Activated CD4-positive, CD25-positive, alpha-beta regulatory T cell (primary cell): ENCODE data around the gene TFDP1.
"Not testable (repeated sequence)": the region's sequence is repeated elsewhere in the genome, so short reads cannot be mapped to it uniquely, and the experiment has no call there.

Source experiments
- DNase-seq, 4 experiments: peaks; one replicate each; lab custom pipeline; 2025; lab: John Stamatoyannopoulos, UW

The TFDP1 gene

DNA sequence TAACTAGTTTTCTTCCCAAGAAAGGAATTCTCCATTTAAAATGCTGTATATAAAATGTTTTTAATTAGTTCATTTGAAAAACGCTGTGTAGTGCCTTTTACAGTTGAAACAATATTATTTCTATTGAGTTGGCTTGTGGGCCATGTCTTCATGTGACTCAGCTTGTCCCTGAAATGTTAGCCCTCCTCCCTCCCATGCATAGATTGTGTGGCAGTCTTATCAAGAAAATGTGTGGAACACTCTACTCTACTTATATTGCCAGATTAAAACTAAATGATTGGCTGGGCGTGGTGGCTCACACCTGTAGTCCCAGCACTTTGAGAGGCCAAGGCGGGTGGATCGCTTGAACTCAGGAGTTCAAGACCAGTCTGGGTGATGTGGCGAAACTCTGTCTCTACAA is 33.4 kb downstream of the TFDP1 start:
- DNase-seq, result no peak

DNA sequence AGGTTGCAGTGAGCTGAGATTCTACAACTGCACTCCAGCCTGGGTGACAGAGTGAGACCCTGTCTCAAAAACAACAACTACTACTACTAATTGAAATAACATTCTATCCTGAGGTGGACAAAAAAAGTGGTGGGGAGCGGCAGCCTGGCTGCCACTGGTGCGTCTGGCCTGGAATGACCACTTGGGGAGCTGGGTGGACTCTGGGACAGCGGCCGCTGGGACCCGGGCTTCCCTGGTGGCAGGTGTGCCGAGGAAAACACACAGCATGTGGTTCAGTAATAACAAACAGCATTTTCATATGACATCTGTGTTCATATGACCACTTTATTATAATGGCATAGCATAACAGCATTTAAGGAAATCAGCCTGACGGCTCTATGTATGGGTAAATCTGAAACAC is 33.9 kb downstream of the TFDP1 start:
- DNase-seq, result no peak

DNA sequence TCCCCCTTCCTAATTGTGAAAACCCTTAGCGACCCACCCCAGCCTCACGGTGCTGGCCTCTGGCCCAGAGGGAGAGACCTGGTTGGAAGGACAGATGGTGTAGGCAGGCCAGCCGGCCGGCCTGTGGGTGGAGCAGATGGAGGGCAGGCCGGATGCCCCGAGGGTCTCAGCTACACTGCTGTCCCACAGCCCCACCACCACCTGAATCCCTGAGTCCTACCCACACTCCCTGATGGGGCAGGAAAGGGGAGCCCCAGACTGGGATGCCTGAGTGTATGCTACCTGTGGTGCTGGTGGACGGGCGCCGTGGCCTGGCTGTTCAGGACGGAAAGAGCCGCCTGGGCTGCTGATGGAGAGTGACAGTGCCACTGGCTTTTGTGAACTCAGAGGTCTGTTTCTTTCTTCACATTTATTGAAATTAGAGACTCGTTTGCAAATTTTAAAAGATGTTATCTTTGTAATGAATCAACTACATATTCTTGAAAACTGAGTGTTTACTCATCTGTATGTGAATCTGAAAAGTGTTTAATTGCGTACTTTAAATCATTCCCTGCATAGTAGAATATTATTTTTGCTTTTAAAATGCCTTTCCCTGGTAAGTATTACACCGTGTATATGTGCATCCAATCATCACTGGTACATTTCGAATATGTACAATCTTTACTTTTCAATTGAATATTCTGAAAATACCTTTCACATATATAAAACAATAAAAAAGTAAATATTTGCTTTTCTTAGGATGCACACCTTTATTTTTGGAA is 35.7 kb downstream of the TFDP1 start:
- no peak for DNase-seq

DNA sequence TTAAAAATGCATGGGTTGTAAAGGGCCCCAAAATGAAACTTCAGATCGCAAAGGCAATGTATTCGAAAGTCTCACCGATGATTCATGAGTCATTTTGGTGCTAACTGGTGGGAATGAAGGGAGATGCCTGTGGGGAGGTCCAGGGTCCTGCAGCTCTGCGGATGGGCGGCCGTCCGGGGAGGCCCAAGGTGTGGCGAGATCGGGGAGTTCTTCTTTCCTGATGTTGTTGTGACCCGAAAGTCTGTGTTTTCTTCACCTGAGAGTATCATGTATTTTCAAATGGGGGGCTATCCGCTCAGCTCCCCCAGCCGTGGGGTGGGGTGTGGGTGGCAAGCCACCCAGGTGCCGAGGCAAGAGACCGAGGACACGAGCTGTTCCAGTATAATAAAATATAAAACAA is 36.5 kb downstream of the TFDP1 start:
- DNase-seq, result no peak

DNA sequence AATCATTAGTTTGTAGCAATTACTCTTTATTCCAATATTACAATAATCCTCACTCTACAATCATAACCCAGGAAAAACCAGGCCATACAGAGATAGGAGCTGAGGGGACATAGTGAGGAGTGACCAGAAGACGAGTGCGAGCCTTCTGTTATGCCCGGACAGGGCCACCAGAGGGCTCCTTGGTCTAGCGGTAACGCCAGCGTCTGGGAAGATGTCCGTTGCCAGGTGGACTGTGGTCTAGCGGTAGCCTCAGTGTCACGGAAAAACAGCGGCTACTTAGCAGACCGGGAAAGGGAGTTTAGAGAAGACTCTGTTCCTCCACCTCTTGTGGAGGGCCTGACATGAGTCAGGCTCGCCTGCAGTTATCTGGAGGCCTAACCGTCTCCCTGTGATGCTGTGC is 36.9 kb downstream of the TFDP1 start:
- DNase-seq, result not testable (repeated sequence)

DNA sequence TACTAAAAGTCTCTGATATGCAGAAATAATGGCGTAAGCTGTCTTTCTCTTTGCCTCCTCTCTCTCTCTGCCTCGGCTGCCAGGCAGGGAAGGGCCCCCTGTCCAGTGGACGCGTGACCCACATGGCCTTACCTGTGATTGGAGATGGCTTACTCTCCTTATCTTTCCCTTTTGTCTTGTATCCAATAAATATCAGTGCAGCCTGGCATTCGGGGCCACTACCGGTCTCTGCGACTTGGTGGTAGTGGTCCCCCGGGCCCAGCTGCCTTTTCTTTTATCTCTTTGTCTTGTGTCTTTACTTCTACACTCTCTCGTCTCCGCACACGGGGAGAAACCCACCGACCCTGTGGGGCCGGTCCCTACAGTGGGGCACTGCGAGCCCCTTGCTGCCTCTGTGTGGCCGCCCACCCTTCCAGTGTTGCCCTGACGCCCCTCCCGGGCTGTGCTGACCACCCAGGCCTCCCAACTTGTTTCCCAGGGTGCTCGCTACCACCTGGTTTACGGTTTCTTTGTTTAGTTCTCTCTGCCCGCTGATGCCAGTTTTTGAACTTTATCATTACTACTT is 37.5 kb downstream of the TFDP1 start:
- not testable (repeated sequence) for DNase-seq

DNA sequence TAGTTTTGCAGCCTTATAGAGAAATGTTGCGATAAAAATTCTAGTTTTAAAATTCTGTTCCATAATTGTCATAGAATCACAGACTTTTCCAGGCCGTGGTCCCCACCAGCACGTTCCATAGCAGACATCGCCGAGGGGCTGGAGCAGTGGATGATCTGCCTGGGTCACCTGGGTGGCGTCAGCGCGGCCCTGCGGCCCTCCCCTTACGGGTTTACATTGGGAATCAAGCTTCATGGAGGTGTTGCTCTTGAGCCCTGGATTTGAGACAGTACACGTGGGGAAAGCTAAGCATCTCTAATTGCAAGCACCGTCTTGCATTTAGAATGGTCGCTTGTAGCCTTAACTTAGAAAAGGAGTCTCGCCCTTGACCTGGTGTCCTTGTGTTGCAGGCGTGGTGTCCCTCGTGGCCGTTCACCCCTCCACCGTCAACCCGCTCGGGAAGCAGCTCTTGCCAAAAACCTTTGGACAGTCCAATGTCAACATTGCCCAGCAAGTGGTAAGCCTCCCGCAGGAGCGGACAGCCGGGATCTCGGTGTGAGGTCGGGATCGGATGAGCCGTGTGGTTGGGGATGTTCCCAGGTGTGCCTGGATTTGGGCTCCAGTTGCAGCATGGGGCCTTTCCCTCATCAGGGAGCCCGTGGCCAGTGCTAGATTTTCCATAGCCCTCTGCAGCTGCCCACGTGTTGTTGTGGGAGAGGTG is 38.4 kb downstream of the TFDP1 start:
- DNase-seq, result no peak

DNA sequence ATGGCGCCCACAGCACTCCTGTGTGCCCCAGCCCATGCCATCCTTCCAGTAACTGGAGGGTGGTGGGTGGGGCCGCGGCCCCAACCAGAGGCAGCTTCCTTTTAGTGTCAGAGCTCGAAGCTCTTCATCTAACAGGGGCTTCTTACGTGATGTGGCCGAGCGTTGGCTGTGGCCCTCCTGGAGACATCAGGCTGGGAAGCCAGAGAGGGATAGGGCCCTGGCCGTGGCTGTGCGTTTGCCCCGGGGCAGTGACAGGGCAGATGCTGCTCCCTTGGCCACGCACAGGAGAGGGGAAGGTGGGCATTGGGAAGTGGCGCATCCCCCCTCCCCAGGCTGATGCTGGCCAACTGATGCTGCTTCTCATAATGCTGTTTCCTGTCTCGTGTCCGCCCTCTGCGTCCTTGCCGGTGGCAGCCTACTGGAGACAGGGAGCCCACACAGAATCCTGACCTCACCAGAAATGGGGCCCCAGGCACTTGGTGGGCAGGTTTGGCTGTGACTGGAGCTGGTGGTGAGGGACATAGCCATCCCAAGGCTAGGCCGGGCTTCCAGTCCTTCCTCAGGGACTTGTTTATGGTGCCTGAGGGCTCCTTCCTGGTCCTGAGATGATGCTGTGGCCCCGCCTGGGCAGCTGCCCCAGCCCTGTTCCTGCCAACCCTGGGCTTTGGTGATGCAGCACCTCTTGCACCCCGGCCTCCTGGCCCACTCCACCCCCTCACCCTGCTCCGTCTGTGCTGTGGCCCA is 39.1 kb downstream of the TFDP1 start:
- no peak for DNase-seq

DNA sequence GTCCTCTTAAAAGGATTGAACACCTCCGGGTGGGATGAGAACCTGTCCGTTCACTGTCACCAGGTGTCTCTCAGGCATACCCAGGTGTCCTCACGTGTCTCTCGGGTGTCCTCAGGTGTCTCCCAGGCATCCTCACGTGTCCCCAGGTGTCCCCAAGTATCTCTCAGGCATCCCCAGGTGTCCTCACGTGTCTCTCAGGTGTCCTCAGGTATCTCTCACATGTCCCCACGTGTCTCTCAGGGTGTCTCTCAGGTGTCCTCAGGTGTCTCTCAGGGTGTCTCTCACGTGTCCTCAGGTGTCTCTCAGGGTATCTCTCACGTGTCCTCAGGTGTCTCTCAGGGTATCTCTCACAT is 39.7 kb downstream of the TFDP1 start:
- no peak for DNase-seq

DNA sequence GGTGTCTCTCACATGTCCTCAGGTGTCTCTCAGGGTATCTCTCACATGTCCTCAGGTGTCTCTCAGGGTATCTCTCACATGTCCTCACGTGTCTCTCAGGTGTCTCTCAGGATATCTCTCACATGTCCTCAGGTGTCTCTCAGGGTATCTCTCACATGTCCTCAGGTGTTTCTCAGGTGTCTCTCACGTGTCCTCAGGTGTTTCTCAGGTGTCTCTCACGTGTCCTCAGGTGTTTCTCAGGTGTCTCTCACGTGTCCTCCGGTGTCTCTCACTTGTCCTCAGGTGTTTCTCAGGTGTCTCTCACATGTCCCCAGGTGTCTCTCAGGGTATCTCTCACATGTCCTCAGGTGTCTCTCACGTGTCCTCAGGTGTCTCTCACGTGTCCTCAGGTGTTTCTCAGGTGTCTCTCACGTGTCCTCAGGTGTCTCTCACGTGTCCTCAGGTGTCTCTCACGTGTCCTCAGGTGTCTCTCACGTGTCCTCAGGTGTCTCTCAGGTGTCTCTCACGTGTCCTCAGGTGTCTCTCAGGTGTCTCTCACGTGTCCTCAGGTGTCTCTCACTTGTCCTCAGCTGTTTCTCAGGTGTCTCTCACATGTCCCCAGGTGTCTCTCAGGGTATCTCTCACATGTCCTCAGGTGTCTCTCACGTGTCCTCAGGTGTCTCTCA is 40.2 kb downstream of the TFDP1 start:
- DNase-seq, result not testable (repeated sequence)

DNA sequence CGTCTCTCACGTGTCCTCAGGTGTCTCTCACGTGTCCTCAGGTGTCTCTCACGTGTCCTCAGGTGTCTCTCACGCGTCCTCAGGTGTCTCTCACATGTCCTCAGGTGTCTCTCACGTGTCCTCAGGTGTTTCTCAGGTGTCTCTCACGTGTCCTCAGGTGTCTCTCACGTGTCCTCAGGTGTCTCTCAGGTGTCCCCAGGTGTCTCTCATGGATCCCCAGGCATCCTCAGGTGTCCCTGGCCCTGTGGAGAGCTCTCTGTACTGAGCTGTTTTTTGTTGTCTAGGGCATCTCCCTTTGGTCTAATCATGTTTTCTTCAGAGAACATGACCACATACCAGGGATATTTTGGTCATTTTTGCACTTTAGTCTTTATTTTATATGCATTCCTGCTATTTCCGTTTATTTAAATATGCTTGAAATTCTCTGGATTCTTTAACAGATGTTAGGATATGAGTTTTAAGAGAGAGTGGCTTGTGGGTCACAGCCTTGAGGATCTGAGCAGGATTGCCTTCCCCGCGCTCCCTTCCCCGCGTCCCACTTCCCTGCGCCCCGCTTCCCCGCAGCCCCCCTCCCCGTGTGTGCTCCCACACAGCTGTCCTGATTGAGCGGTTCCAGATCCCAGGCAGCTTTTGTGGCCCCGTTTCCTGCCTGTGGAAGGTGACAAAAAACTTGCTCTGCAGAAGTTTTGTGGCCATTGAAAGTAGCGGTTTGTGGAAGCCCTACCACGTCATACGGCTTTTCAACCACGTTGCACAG is 41.6 kb downstream of the TFDP1 start:
- DNase-seq, result no peak

DNA sequence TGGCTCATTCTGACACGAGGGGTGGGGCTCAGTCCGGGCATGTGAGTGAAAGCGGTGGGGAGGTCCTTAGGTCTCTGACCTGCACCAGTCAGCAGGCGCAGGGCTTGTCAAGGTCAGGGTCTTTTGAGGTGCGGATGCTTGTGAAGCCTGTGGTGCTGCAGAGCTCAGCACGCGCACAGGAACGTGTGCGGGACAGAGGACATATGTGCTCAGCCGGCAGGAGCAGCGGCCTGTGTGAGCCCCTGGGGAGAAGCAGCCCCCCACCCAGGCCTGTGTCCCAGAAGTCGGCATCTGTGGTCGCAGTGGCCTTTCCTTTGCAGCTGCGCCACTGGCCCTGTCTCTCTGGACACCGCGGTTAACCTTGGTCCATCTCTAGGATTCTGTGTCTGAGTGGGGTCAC is 42.6 kb downstream of the TFDP1 start:
- DNase-seq, result no peak

DNA sequence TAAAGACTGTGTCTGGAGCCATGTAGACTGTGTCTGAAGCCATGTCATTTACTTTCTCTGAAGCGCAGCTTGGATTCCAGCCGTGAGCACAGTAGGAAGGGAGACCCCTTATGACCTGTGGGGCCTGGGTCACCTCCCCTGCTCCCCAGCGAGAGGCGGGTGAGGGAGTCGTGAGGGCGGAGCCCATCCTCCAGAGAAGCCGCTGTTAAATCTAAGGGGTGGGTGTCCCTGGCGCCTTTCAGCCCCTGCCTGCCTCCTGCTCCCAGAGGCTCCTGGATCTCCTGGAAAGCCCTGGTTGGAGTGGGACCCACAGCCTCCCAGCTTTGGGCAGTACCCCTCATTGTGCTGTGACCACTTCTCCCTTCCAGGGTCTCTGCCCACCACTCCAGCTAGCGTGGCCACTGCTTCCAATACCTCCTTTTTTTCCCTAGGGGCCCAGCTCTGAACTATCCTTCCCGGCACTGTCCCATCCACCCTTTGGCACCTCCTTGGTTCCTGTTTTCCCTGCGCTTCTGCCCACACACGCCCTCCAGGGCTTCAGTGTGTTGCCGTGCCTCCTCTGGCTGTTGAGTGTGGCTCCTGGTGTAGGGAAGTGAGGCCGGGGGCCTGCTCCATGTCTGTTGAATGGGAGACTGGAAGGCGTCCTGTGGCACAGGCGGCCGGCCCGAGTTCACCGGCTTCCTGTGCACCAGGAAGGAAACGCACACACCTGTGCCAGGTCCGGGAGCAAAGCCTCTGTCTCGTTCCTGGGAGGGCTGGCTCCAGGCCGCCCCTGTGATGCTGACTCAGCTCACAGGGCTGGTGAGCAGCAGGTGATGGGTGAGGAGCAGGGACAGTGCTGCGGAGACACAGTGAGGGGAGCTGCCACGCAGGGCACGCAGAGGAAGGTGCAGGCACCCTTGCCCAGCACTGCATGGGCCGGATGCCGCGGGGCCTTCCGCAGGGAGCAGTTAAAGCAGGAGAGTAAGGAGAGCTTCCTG is 44.0 kb downstream of the TFDP1 start:
- DNase-seq, result no peak

DNA sequence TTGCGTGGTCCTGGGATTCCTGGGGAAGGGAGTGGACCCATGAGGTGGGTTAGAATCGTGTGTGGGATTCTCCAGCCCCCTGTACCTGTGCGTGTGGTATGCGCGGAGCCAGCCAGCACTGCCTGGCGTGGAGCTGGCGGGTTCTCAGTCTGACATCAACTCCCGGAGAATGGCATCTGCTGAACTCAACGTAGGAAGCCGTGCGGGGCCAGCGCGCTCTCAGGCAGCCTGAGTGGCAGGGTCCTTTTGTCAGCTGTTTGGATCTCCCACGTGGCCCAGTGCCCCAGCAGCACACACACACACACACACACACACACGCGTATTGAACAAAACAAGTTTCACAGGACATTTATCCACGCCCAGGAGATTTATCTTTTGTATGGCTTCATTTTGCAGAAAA is 45.3 kb downstream of the TFDP1 start:
- no peak for DNase-seq

DNA sequence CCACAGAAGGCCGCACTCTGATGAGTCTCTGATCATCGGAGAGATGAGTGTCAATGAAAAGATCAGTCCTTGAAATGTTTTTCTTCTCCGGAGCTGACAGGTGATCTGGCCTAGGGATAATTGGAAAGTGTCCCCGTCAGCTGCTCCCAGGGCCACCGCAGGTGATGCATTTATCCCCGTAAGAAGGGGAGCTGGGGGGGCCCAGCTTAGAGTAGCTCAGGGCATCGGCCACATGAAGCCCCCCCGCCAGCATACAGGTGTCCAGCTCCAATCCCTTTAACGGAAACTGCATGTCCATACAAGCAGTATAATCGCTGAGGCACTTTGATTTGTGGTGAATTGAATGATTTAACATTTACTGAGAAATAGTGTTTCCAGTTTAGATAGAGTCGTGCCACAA is 45.7 kb downstream of the TFDP1 start:
- DNase-seq, result no peak

DNA sequence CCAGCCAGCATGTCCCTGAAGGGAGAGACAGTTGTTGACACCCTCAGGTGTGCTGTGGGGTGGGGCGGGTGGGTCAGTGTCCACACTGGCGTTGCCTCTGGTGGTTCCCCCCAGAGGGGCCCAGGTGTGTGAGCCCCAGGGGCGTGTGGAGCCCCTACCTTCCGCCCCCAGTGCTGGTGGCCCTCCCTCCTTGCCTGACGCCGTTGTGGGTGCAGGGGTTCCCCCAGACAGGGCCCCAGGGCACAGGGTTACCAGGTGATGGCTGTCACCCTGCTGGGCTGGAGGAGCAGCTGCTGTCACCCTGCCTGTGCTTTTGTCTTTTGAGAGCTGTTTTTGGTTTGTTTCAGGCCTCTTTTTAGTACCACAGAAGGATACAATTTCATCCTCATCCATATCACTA is 46.3 kb downstream of the TFDP1 start:
- DNase-seq, result no peak

DNA sequence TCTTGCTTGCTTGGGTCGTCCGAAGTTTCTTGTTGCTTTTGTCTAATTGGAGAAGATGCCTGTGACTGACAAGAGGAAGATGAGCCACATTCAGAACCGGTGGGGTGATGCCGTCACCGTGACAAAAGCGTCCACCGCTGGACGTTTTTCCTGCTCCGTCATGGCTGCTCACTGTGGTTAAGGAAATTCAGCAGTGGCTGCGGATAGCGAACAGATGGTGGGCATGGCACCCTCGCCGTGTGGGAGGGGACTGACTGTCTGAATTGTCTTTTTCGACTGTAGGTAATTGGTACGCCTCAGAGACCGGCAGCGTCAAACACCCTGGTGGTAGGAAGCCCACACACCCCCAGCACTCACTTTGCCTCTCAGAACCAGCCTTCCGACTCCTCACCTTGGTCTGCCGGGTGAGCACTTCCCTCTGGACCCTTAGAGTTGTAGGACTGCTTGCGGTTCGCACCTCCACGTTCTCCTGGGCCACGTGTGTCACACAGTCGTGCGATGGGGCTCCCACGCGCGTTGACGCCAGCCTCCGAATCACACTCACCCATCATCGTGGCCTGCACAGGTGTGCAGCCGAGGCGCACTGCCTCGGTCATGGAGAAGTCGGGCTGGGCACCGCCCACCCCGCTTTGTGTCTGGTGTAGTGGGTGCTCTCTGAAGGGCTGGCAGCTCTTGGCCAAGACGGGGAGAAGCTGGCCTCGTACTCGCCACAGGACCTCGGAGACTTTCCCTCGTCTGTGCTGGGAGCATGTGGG is 47.0 kb downstream of the TFDP1 start:
- DNase-seq, result no peak

DNA sequence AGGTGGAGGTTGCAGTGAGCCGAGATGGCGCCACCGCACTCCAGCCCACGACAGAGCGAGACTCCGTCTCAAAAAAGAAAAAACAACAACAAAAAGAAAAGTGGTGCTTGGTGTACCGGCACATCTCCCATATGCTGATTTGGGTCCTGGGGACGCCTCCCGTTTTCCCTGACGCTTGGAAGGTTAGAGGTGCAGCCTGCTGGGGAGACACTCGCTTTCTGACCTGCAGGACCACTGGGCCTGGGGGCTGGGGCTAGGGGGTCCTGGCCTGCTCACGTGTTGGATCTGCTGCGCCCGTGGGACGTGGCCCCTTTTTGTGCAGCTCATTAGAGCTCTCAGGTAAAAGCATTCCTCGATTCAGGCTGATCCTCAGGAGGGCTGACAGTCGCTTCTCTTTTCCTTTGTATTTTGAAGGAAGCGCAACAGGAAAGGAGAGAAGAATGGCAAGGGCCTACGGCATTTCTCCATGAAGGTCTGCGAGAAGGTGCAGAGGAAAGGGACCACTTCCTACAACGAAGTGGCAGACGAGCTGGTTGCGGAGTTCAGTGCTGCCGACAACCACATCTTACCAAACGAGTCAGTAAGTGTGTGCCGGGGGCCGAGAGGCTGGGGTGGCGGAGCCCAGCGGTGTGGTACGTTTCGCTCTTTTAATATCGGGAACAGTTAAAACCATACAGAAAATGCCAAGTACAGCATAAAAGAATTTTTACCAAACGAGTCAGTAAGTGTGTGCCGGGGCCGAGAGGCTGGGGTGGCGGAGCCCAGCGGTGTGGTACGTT is 48.3 kb downstream of the TFDP1 start:
- no peak for DNase-seq

DNA sequence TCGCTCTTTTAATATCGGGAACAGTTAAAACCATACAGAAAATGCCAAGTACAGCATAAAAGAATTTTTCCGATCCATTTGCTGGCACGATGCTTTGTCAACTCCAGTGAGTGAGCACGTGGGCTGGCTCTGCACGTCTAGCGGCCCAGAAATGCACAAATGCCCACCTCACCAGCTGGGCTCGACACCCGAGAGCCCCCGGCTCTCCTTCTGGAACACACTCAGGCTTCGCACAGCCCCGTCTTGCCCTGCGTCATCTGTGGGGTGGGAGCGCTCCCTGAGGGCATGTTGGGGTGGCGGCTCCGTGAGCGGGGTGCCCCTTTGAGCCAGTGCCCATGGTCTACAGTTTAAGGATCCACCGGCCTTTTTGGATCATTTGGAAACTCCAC is 48.9 kb downstream of the TFDP1 start:
- no peak for DNase-seq
